Aorta (tissue), 5 donors: Measurements from ENCODE around the gene ELF4. TPM values are rescaled to one million over a fixed set of nuclear protein-coding genes. Genes with fewer than 3 reads are reported as not detected.

Experiments used
- ATAC-seq: fragments of 200-7000 bp; cut with Tn5 transposase; one replicate; pipeline ENCODE4 v1.9.1; 2022; ENCODE audit warnings: moderate library complexity; ENCODE audit not compliant: low FRiP score
- DNase-seq, 2 donors: peaks; one replicate each; pipeline ENCODE4 v3.0.0-alpha.2; 2020
- H3K27ac ChIP-seq, 2 donors: one replicate each; pipeline ENCODE4 v1.5.1; 2013; ENCODE audit warnings: low read length in 2 of 2, mild to moderate bottlenecking in 2 of 2, moderate library complexity in 2 of 2, control low read depth in 1 of 2, inconsistent platforms in 1 of 2, low read depth in 1 of 2
- H3K27me3 ChIP-seq, 2 donors: one replicate each; pipeline ENCODE4 v1.6.1; 2013; ENCODE audit warnings: control low read depth in 1 of 2, low read length in 1 of 2, mild to moderate bottlenecking in 1 of 2, moderate library complexity in 1 of 2; ENCODE audit not compliant: insufficient read depth in 2 of 2, control insufficient read depth in 1 of 2
- H3K36me3 ChIP-seq, 2 donors: one replicate each; pipeline ENCODE4 v1.6.1; 2013; ENCODE audit warnings: control low read depth in 1 of 2, low read length in 1 of 2, mild to moderate bottlenecking in 1 of 2; ENCODE audit not compliant: insufficient read depth in 2 of 2, control insufficient read depth in 1 of 2
- H3K4me1 ChIP-seq, 2 donors: one replicate each; pipeline ENCODE4 v1.6.1; 2013; ENCODE audit warnings: low read length in 2 of 2, control low read depth in 1 of 2, mild to moderate bottlenecking in 1 of 2, moderate library complexity in 1 of 2; ENCODE audit not compliant: insufficient read depth in 2 of 2, control insufficient read depth in 1 of 2
- H3K4me3 ChIP-seq, 2 donors: one replicate each; pipeline ENCODE4 v1.5.1; 2013; ENCODE audit warnings: low read length in 2 of 2, control low read depth in 1 of 2, mild to moderate bottlenecking in 1 of 2
- H3K9me3 ChIP-seq: one replicate; pipeline ENCODE4 v1.6.1; 2013; ENCODE audit warnings: mild to moderate bottlenecking, low read length; ENCODE audit not compliant: control insufficient read depth
- WGBS, 2 donors: extraction: QIAGEN DNeasy Blood & Tissue Kit; methylation state at CpG; one replicate each; pipeline ENCODE4 v1.1.7; 2013; 5-methylcytosine and 5-hydroxymethylcytosine counted together
- intact Hi-C, 2 donors: fragments of 100-400 bp; cut with DNase I; formaldehyde crosslinking; loops; one replicate each; pipeline versions ENCODE4 v1.14.2 to v1.15.0; 2022
- polyA plus RNA-seq, 2 donors: library from polyadenylated mRNA; stranded (reverse); fragments of 200-250 nt; gene quantifications; one replicate each; pipeline ENCODE4 v1.2.3, GENCODE V29; 2013
- total RNA-seq, 2 donors: library from RNA; stranded (reverse); fragmentation: NEBNext Ultra II Directional; extraction: Animal tissue kit (Norgen Biotek cat#: 25700); gene quantifications; one replicate each; pipeline ENCODE4 v1.2.1, GENCODE V29; 2021
- donor health status: healthy with polysubstance abuse.
- donor health status: Bipolar disorder and iron deficiency.
- donor health status: DM: no; HTN: no; CAD: no.
- donor health status: DM: no; HTN: no; CAD: no.
- donor health status: DM: yes; HTN: yes; CAD: no.

ELF4 gene
- total and polyA plus RNA-seq, 4 donors, result 3.6 to 20.8 (median 9.5) TPM

DNA sequence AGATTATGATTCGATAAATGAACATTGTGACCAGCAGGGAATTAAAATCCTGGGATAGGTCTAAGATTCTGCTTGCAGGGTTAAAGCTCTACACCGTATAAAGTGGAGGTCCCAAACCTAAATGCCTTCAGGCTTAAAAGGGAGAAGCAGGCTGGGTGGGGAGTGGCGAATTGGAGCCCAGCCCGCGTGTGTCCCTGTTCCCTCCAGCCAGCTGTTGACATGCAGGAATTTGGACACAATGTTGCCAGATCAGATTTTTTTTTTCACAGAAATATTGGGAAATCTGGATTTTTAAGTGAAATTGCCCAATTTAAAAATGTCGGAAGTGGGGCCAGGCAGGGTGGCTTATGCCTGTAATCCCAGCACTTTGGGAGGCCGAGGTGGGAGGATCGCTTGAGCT lies 60.5 kb downstream of the ELF4 start:
- WGBS, 2 donors, result 76 to 80% methylated on average over 8 of the region's 8 CpGs
- H3K9me3 ChIP-seq, result no peaks in the 10 kb centered on the region
- H3K36me3 ChIP-seq, result peaks cover 0 to 4% of the 10 kb centered on the region in 2 donors
- H3K4me3 ChIP-seq, result no peak overlapping the region
- DNase-seq, result no peak
- H3K27me3 ChIP-seq, result no peaks in the 10 kb centered on the region
- no peak overlapping the region for H3K27ac ChIP-seq
- intact Hi-C loops, result loop anchor here in 1 of 2 donors (10.0 kb wide), 1 partner anchor 205 kb away; the partner anchor contains the start of gene ZDHHC9
- H3K4me1 ChIP-seq, result no peaks in the 10 kb centered on the region
- no peak for ATAC-seq

DNA sequence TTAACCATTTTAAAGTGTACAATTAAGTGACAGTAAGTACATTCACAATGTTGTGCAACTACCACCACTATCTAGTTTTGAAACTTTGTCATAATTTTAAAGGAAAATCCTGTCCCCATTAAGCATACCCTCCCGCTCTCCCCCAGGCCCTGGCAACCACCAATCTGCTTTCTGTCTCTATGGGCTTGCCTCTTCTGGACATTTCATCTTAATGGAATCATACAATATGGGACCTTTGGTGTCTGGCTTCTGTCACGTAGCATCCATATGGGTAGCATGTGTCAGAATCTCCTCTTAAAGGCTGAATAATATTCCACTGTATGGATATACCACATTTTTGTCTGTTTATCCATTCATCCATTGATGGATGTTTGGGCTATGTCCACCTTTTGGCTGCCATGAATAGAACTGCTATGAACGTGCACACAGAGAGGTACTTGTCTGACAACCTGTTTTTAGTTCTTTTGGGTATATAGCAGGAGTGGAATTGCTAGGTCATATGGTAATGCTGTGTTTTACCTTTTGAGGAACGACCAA lies 61.5 kb downstream of the ELF4 start:
- no peak for DNase-seq
- H3K9me3 ChIP-seq, result no peaks in the 10 kb centered on the region
- ATAC-seq, result no peak
- WGBS, 2 donors, result 85 to 96% methylated on average over 4 of the region's 4 CpGs
- no peak overlapping the region for H3K27ac ChIP-seq
- intact Hi-C loops, result loop anchor here in 1 of 2 donors (10.0 kb wide), 1 partner anchor 204 kb away; the partner anchor contains the start of gene ZDHHC9
- H3K36me3 ChIP-seq, result peaks cover 0 to 4% of the 10 kb centered on the region in 2 donors
- H3K4me3 ChIP-seq, result no peak overlapping the region
- no peaks in the 10 kb centered on the region for H3K4me1 ChIP-seq
- no peaks in the 10 kb centered on the region for H3K27me3 ChIP-seq

DNA sequence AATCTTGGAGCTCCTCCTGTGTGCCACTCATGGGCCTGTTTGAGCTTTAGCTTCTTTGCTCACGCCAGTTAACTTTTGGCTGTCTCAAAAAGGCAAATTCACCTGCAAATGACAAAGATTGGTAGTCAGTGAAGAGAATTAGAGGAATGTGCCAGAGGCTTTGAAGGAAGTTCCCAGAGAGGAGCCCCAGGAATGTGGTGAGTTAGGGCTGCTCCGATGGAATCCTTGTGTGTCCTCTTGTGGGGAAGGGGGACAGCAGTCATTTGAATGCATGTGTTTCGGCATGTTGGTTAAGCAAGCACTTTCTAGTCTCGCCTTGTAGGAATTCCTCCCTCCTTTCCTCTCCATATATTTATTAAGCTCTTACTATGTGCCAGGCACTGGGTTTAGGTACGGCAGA lies 62.9 kb downstream of the ELF4 start:
- 89 to 94% methylated on average over 5 of the region's 5 CpGs for WGBS, 2 donors
- H3K36me3 ChIP-seq, result peaks cover 0 to 4% of the 10 kb centered on the region in 2 donors

DNA sequence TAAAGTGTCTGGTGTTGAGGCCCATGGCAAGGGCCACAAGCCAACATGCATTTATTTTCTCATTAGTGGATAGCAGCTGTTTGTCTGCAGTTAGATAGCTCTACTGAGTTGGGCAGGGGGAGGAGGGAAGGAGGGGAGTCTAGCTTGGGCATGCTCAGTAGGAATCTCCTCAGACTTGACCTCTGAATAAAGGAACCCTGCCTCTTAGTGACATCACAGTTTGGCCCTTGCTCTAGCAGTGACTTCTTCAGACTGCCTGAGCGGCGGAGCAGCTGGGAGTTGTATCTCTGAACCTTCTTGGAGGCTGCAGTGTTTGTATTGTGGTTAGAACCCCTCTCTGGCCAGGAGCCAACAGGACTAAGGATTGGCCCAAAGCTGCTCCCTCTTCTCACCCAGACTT lies 70.5 kb downstream of the ELF4 start:
- no peaks in the 10 kb centered on the region for H3K27me3 ChIP-seq
- intact Hi-C loops, result loop anchor here in 1 of 2 donors (10.0 kb wide), 1 partner anchor 195 kb away; the partner anchor contains the start of gene ZDHHC9
- peaks cover 0 to 4% of the 10 kb centered on the region in 2 donors for H3K36me3 ChIP-seq
- no peaks in the 10 kb centered on the region for H3K9me3 ChIP-seq
- H3K4me3 ChIP-seq, result no peak overlapping the region
- 81 to 82% methylated on average over 2 of the region's 2 CpGs for WGBS, 2 donors
- H3K4me1 ChIP-seq, result no peaks in the 10 kb centered on the region
- DNase-seq, result no peak
- ATAC-seq, result no peak
- H3K27ac ChIP-seq, result no peak overlapping the region

More for the DNA sequence above, 62.9 kb downstream of the ELF4 start:
- DNase-seq (no peak), ATAC-seq (no peak)
- no peaks in the 10 kb centered on the region for H3K4me1 ChIP-seq
- intact Hi-C loops, result loop anchor here in 1 of 2 donors (10.0 kb wide), 1 partner anchor 203 kb away; the partner anchor contains the start of gene ZDHHC9
- no peak overlapping the region for H3K27ac ChIP-seq
- H3K4me3 ChIP-seq, result no peak overlapping the region
- no peaks in the 10 kb centered on the region for H3K27me3 ChIP-seq
- H3K9me3 ChIP-seq, result no peaks in the 10 kb centered on the region

DNA sequence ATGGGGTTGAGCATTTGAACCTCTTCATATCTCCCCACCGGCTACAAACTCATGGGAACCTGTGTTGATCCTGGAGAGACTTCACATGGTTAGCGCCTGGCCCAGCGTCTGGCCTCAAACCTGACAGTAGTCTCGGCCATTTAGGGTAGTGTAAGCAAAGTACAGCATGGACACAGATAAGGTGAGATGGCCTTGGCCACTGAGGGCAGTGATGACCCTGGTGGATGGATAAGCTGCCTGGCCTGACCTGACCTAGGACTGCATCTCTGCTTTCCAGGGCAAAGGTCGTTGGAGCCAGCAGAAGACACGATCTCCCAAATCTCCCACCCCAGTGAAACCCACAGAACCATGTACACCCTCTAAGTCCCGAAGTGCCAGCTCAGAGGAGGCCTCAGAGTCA lies 76.1 kb downstream of the ELF4 start:
- intact Hi-C loops, result no loop called here
- Histone ChIP-seq H3K36me3 (peaks cover 0 to 8% of the 10 kb centered on the region in 2 donors), H3K4me1 (no peaks in the 10 kb centered on the region), H3K9me3 (no peaks in the 10 kb centered on the region), H3K4me3 (no peak overlapping the region), H3K27ac (no peak overlapping the region), H3K27me3 (no peaks in the 10 kb centered on the region)
- DNase-seq (no peak), ATAC-seq (no peak)
- WGBS, 2 donors, result 66 to 78% methylated on average over 7 of the region's 7 CpGs

DNA sequence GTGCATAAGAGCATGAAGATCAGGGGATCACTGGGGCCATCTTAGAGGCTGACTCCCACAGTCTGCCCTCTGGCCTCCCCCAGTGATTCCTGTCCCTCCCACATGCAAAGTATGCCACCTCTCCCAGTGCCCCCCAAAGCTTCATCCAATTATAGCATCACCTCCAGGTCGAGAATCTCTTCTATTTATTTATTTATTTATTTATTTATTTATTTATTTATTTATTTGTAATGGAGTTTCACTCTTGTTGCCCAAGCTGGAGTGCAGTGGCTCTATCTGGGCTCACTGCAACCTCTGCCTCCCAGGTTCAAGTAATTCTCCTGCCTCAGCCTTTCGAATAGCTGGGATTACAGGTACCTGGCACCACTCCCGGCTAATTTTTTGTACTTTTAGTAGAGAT lies 77.7 kb downstream of the ELF4 start:
- intact Hi-C loops, result no loop called here
- WGBS, 2 donors, result 81 to 98% methylated on average over 3 of the region's 3 CpGs
- no peaks in the 10 kb centered on the region for H3K9me3 ChIP-seq

DNA sequence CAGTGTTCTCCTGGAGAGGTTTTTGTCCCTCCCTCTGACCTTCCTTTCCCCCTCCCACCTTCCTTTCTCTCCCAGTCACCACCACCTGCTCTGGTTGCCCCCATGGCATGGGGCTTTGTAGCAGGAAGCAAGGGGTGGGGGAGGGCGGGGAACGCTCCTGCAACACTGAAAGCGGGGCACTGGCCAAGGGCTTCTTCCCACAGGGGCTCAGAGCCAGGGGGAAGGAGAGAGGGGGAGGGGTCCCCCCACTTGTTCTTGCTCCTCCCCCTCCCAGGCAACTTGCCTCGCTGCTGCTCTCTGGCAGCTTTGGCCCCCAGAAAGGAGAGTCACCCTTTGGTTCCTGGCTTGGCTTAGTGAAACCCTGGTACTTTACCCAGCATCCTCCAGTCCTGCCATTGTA lies 79.5 kb downstream of the ELF4 start:
- intact Hi-C loops, result no loop called here
- Histone ChIP-seq H3K36me3 (peaks cover 0 to 6% of the 10 kb centered on the region in 2 donors), H3K4me3 (no peak overlapping the region), H3K27me3 (no peaks in the 10 kb centered on the region), H3K27ac (no peak overlapping the region), H3K9me3 (no peaks in the 10 kb centered on the region), H3K4me1 (no peaks in the 10 kb centered on the region)
- DNase-seq, result no peak
- 52 to 64% methylated on average over 4 of the region's 4 CpGs for WGBS, 2 donors
- no peak for ATAC-seq

More for the DNA sequence above, 77.7 kb downstream of the ELF4 start:
- Histone ChIP-seq H3K4me3 (no peak overlapping the region), H3K4me1 (no peaks in the 10 kb centered on the region), H3K27me3 (no peaks in the 10 kb centered on the region), H3K27ac (no peak overlapping the region), H3K36me3 (peaks cover 0 to 7% of the 10 kb centered on the region in 2 donors)
- DNase-seq (no peak), ATAC-seq (no peak)

DNA sequence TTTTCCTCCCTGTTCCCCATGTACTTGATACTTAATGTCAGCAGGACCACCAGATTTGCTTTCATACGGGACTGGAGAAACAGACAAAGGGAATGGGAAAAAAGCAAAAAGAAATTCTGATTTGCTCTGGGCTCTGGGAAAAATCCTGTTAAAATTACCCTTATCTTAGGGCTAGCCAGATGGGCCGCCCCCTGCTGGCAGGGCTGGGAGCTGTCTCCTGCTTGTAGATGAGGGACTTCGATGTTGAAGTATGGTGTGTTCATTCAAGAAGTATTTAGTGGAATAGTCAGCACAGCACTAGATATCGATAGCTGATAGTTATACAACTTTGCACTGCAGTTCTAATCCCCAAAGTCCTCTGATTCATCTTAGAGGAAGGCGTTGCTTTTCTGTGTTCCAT lies 82.1 kb downstream of the ELF4 start:
- no peaks in the 10 kb centered on the region for H3K27me3 ChIP-seq
- intact Hi-C loops, result loop anchor here in 1 of 2 donors (2.0 kb wide), 1 partner anchor 101 kb away; no protein-coding TSS in a partner anchor
- no peak for ATAC-seq
- H3K4me1 ChIP-seq, result no peaks in the 10 kb centered on the region
- H3K9me3 ChIP-seq, result no peaks in the 10 kb centered on the region
- peaks cover 0 to 5% of the 10 kb centered on the region in 2 donors for H3K36me3 ChIP-seq
- no peak overlapping the region for H3K27ac ChIP-seq
- 56 to 57% methylated on average over 5 of the region's 5 CpGs for WGBS, 2 donors
- no peak overlapping the region for H3K4me3 ChIP-seq
- no peak for DNase-seq

DNA sequence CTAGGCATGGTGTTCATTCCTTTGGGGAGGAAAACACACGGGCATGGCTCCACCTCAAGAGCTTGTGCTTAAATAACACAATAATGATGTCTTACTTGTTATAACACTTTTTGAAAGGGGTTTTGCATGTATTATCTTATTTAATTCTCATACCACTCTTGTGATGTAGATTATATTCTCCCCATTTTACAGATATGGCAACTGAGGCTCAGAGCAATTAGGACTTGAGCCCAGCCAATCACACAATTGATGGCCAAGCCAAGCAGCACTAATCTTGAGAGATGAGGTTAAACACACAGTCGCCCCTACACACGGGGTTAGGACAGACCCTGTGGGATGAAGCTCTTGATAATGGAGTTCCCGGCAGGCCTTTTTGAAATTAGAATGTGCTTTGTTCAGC lies 82.7 kb downstream of the ELF4 start:
- H3K27me3 ChIP-seq, result no peaks in the 10 kb centered on the region
- DNase-seq, result no peak
- intact Hi-C loops, result no loop called here
- WGBS, 2 donors, result 75 to 87% methylated on average over 4 of the region's 4 CpGs
- ATAC-seq, result no peak
- no peak overlapping the region for H3K27ac ChIP-seq
- H3K36me3 ChIP-seq, result peaks cover 0 to 5% of the 10 kb centered on the region in 2 donors
- H3K4me1 ChIP-seq, result no peaks in the 10 kb centered on the region
- no peaks in the 10 kb centered on the region for H3K9me3 ChIP-seq
- no peak overlapping the region for H3K4me3 ChIP-seq
